ENCODE results near the gene NUDT8.

GRCh38 chr11:67657300-67657699 is 27.6 kb upstream of the NUDT8 start:
- TF ChIP-seq RAD21 (IDR thresholded peaks at IDR 0.05; ENCODE audit: low read depth) (no peak), TAF1 (IDR thresholded peaks at IDR 0.05; ENCODE audit: low read depth) (no peak)
